ENCODE data around the gene DNAH8. TPM values are rescaled to one million over a fixed set of nuclear protein-coding genes. Genes with fewer than 3 reads are reported as not detected.

Gene DNAH8
- total and polyA plus RNA-seq, 8 donors, result under 0.01 to 0.18 TPM; not detected in 6

DNA sequence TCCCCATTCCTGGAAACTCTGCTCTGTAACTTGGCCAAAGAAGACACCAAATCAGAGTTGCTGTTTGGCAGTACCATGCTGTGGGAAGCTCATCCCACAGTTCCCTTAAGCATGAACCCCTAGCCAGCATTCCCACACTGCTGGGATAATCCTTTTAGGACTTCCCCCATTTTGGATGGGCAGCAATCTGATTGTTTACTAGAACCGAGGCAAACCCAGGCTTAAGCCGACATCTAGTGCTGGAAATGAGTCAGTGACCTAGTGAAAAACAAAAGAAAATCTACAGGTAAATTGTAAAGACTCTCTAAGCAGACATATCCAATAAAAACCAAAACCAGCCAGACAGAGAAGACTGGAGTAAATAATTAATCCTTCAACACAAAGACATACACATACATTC lies 5.2 kb downstream of the DNAH8 start:
- H3K4me1 ChIP-seq, result peaks cover 0 to 2% (median 1%) of the 10 kb centered on the region in 4 donors
- no peak overlapping the region for H3K27ac ChIP-seq
- no peaks in the 10 kb centered on the region for H3K36me3 ChIP-seq
- intact Hi-C loops (cut with DNase I; ENCODE audit: low total_unique reads), result no loop called here
- TF ChIP-seq, protein P1, sequence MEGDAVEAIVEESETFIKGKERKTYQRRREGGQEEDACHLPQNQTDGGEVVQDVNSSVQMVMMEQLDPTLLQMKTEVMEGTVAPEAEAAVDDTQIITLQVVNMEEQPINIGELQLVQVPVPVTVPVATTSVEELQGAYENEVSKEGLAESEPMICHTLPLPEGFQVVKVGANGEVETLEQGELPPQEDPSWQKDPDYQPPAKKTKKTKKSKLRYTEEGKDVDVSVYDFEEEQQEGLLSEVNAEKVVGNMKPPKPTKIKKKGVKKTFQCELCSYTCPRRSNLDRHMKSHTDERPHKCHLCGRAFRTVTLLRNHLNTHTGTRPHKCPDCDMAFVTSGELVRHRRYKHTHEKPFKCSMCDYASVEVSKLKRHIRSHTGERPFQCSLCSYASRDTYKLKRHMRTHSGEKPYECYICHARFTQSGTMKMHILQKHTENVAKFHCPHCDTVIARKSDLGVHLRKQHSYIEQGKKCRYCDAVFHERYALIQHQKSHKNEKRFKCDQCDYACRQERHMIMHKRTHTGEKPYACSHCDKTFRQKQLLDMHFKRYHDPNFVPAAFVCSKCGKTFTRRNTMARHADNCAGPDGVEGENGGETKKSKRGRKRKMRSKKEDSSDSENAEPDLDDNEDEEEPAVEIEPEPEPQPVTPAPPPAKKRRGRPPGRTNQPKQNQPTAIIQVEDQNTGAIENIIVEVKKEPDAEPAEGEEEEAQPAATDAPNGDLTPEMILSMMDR (IDR thresholded peaks at IDR 0.05), result no peak
- TF ChIP-seq POLR2AphosphoS5 (IDR thresholded peaks at IDR 0.05) (no peak), EP300 (IDR thresholded peaks at IDR 0.05) (no peak), POLR2A (IDR thresholded peaks at IDR 0.05) (no peak)
- no peak for DNase-seq
- H3K4me3 ChIP-seq, result no peak overlapping the region
- peaks cover 3 to 44% (median 11%) of the 10 kb centered on the region in 3 donors for H3K27me3 ChIP-seq
- H3K9me3 ChIP-seq, result no peaks in the 10 kb centered on the region
- WGBS, 5 donors, result 5 to 14% (median 11%) methylated on average over 2 of the region's 2 CpGs

DNA sequence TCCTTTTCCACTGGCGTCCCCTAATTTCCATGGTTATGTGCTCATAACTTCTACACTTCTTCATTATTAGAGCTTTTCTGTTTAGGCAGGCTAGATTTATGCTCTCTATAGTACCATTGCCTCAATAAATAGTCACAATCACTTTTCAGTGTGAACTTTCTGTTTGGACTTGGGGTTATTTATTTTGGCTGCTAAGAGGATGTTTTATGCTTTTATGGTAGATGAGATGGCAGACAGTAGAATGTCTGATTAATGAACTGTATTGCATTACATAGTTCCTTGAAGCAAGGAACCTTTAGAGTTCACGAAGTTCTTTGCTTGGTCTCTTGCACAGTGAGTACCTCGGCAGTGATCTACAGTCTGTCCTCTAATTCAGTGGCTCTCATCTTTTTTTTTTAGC lies 6.9 kb downstream of the DNAH8 start:
- H3K4me1 ChIP-seq, result no peaks in the 10 kb centered on the region
- no peak for TF ChIP-seq POLR2AphosphoS5 (IDR thresholded peaks at IDR 0.05)
- TF ChIP-seq POLR2A (IDR thresholded peaks at IDR 0.05), result no peak
- TF ChIP-seq EP300 (IDR thresholded peaks at IDR 0.05), result no peak
- TF ChIP-seq, protein P1 (IDR thresholded peaks at IDR 0.05), result no peak
- WGBS, 5 donors, result 78 to 88% (median 82%) methylated on average over 3 of the region's 3 CpGs

DNA sequence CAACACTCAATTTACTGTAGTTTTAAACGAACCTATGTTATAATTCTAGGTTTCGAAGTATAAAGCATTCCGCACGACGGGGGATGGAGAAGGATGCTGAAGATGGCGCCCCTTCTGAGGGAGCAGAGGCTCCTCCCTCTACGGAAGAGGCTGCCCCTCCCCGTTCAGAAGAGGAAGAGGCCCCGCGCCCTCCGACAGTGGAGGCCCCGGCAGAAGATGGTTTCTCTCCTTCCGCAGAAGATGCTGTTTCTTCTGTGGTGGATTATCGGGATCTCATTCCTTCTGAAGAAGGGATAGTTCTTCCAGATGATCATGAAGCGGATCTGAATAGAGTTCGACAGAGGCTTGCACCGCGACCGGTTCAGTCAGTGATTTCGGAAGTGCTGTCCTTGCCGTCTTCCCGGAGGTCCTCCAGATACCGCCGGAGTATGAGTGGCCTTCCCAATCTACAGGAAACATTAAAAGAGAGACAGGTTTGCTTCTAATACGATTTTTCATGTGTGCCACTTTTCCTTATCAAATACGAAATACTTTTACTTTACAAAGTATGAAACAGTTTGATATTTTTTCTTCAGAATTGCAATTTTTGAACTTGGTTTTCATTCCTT lies 7.7 kb downstream of the DNAH8 start:
- WGBS, 5 donors, result 92 to 95% (median 93%) methylated on average over 26 of the region's 26 CpGs

More for the DNA sequence above, 6.9 kb downstream of the DNAH8 start:
- DNase-seq, result no peak
- Histone ChIP-seq H3K27me3 (peaks cover 0 to 28% (median 0%) of the 10 kb centered on the region in 3 donors), H3K36me3 (no peaks in the 10 kb centered on the region), H3K4me3 (no peak overlapping the region), H3K9me3 (no peaks in the 10 kb centered on the region), H3K27ac (no peak overlapping the region)
- intact Hi-C loops (cut with DNase I; ENCODE audit: low total_unique reads), result no loop called here

DNA sequence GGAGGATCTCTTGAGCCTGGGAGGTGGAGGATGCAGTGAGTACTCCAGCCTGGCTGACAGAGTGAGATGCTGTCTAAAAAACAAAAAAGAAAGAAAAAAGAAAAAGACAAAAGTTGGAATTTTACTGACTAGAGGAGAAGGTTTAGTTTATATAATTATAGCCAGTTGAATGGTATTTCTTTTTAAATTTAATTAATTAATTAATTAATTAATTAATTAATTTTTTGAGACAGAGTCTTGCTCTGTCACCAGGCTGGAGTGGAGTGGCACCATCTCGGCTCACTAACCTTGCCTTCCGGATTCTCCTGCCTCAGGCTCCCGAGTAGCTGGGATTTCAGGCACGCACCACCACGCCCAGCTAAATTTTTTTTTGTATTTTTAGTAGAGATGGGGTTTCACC lies 8.7 kb downstream of the DNAH8 start:
- Histone ChIP-seq H3K27me3 (peaks cover 0 to 18% (median 0%) of the 10 kb centered on the region in 3 donors), H3K36me3 (no peaks in the 10 kb centered on the region), H3K27ac (no peak overlapping the region), H3K9me3 (no peaks in the 10 kb centered on the region), H3K4me3 (no peak overlapping the region), H3K4me1 (no peaks in the 10 kb centered on the region)
- no peak for DNase-seq
- 87 to 96% (median 95%) methylated on average over 5 of the region's 5 CpGs for WGBS, 5 donors
- TF ChIP-seq POLR2AphosphoS5 (IDR thresholded peaks at IDR 0.05) (no peak), EP300 (IDR thresholded peaks at IDR 0.05) (no peak), POLR2A (IDR thresholded peaks at IDR 0.05) (no peak)
- TF ChIP-seq, protein P1 (IDR thresholded peaks at IDR 0.05), result no peak
- intact Hi-C loops (cut with DNase I; ENCODE audit: low total_unique reads), result no loop called here

More for the DNA sequence above, 7.7 kb downstream of the DNAH8 start:
- Histone ChIP-seq H3K27me3 (peaks cover 0 to 24% (median 0%) of the 10 kb centered on the region in 3 donors), H3K27ac (no peak overlapping the region), H3K9me3 (no peaks in the 10 kb centered on the region), H3K4me3 (no peak overlapping the region), H3K36me3 (no peaks in the 10 kb centered on the region), H3K4me1 (no peaks in the 10 kb centered on the region)
- no peak for TF ChIP-seq POLR2AphosphoS5 (IDR thresholded peaks at IDR 0.05)
- TF ChIP-seq POLR2A (IDR thresholded peaks at IDR 0.05), result no peak
- no peak for DNase-seq
- intact Hi-C loops (cut with DNase I; ENCODE audit: low total_unique reads), result no loop called here

DNA sequence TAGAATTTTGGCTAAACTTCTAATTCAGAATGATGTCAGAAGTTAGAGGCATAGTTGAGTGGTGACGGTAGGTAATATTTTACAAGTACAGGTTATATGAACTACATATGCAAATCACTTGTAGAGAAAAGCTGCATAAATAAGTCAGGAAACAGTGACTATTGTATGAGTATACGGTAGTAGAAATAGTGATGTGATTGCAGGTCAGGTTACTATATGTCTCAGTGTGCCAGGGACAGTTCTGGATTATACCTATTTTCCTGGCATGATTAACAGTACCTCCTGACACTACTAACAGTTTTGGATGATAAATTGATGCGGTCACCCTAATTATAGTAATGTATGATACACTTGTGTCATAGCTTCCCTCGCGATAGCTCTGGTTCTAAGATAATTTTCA lies 9.2 kb downstream of the DNAH8 start:
- Histone ChIP-seq H3K27ac (no peak overlapping the region), H3K4me1 (no peaks in the 10 kb centered on the region), H3K36me3 (no peaks in the 10 kb centered on the region), H3K27me3 (peaks cover 0 to 13% (median 0%) of the 10 kb centered on the region in 3 donors), H3K9me3 (no peaks in the 10 kb centered on the region), H3K4me3 (no peak overlapping the region)
- DNase-seq, result no peak
- WGBS, 5 donors, result 70 to 76% (median 73%) methylated on average over 5 of the region's 5 CpGs
- TF ChIP-seq EP300 (IDR thresholded peaks at IDR 0.05) (no peak), POLR2A (IDR thresholded peaks at IDR 0.05) (no peak)
- TF ChIP-seq, protein P1 (IDR thresholded peaks at IDR 0.05), result no peak
- intact Hi-C loops (cut with DNase I; ENCODE audit: low total_unique reads), result no loop called here
